HL-60 (cell line): ENCODE measurements around the gene IPP.

Experiments used
- DNase-seq, 2 experiments: peaks; one replicate each; pipeline ENCODE4 v3.0.0-alpha.2; 2010 to 2020; ENCODE audit warnings: low read depth in 1 of 2, low spot score in 1 of 2
- H3K27ac ChIP-seq: fragments of 250-450 bp; sonication (Bioruptor Pico); replicated peaks from 2 replicates; pipeline ENCODE4 v1.5.1; 2020; ENCODE audit warnings: mild to moderate bottlenecking, moderate library complexity
- H3K27me3 ChIP-seq: fragments of 250-450 bp; sonication (Bioruptor Pico); 2 replicates; pipeline ENCODE4 v1.5.1; 2021; ENCODE audit warnings: mild to moderate bottlenecking, moderate library complexity; ENCODE audit not compliant: insufficient read depth, poor library complexity, severe bottlenecking
- H3K4me3 ChIP-seq: replicated peaks from 2 replicates; pipeline ENCODE4 v1.5.1; 2011; ENCODE audit warnings: mild to moderate bottlenecking, control low read depth, low read length; ENCODE audit not compliant: insufficient read depth
- CTCF ChIP-seq: IDR thresholded peaks from one replicate; pipeline ENCODE4 v1.5.1; 2011; ENCODE audit warnings: low read length, control low read depth, inconsistent platforms; ENCODE audit not compliant: insufficient read depth
- GABPA ChIP-seq: IDR thresholded peaks from 2 replicates; pipeline ENCODE4 v1.6.1; 2012; ENCODE audit warnings: low read depth
- POLR2AphosphoS5 ChIP-seq: IDR thresholded peaks from 2 replicates; pipeline ENCODE4 v1.6.1; 2012; ENCODE audit warnings: low read depth
- REST ChIP-seq: IDR thresholded peaks from 2 replicates; pipeline ENCODE4 v1.6.1; 2012; ENCODE audit warnings: low read depth; ENCODE audit not compliant: insufficient replicate concordance
- SPI1 ChIP-seq: IDR thresholded peaks from 2 replicates; pipeline ENCODE4 v1.6.1; 2012; ENCODE audit warnings: low read depth, mild to moderate bottlenecking, borderline replicate concordance

Gene IPP

GRCh38 chr1:45666836-45667235 is 83.6 kb downstream of the IPP start:
- no peak overlapping the region for H3K4me3 ChIP-seq
- no peaks in the 10 kb centered on the region for H3K27me3 ChIP-seq
- TF ChIP-seq GABPA (no peak), CTCF (no peak), REST (no peak), SPI1 (no peak), POLR2AphosphoS5 (no peak)
- no peak for DNase-seq
- H3K27ac ChIP-seq = no peak overlapping the region

GRCh38 chr1:45660336-45660735 is 90.1 kb downstream of the IPP start:
- Histone ChIP-seq H3K27ac (no peak overlapping the region), H3K4me3 (no peak overlapping the region), H3K27me3 (no peaks in the 10 kb centered on the region)
- TF ChIP-seq GABPA = no peak
- no peak for TF ChIP-seq CTCF
- no peak for TF ChIP-seq POLR2AphosphoS5
- no peak for TF ChIP-seq SPI1
- no peak for TF ChIP-seq REST
- no peak for DNase-seq

- H3K27me3 ChIP-seq = no peaks in the 10 kb centered on the region
- H3K4me3 ChIP-seq = no peak overlapping the region
- TF ChIP-seq REST = no peak
- no peak overlapping the region for H3K27ac ChIP-seq
- no peak for DNase-seq
Measured at GRCh38 chr1:45659222-45659621, 91.2 kb downstream of the IPP start.

GRCh38 chr1:45658171-45658570 is 92.3 kb downstream of the IPP start:
- Histone ChIP-seq H3K4me3 (no peak overlapping the region), H3K27ac (no peak overlapping the region), H3K27me3 (no peaks in the 10 kb centered on the region)
- TF ChIP-seq REST (no peak), POLR2AphosphoS5 (no peak), GABPA (no peak), CTCF (no peak), SPI1 (no peak)
- no peak for DNase-seq
